Mesendoderm (in vitro differentiated cells): ENCODE data around the gene MGAM2.

Source experiments
- DNase-seq: peaks from one replicate; pipeline ENCODE4 v3.0.0; 2013
- H2AK5ac ChIP-seq: 2 replicates; pipeline ENCODE4 v1.6.1; 2013; ENCODE audit warnings: low read length, inconsistent platforms
- H2BK120ac ChIP-seq: 2 replicates; pipeline ENCODE4 v1.6.1; 2013; ENCODE audit warnings: low read depth, mild to moderate bottlenecking, low read length, moderate library complexity, mixed read lengths
- H2BK15ac ChIP-seq: replicated peaks from 2 replicates; pipeline ENCODE4 v1.6.1; 2013; ENCODE audit warnings: low read depth, mild to moderate bottlenecking, moderate library complexity
- H2BK5ac ChIP-seq: 2 replicates; pipeline ENCODE4 v1.6.1; 2013; ENCODE audit warnings: low read length, inconsistent platforms
- H3K18ac ChIP-seq: 2 replicates; pipeline ENCODE4 v1.6.1; 2013; ENCODE audit warnings: mild to moderate bottlenecking, low read length, mixed read lengths
- H3K23ac ChIP-seq: one replicate; pipeline ENCODE4 v1.6.1; 2013; ENCODE audit warnings: low read length
- H3K27ac ChIP-seq: 2 replicates; pipeline ENCODE4 v1.5.1; 2013; ENCODE audit warnings: low read depth, mild to moderate bottlenecking, inconsistent platforms, low read length, moderate library complexity
- H3K27me3 ChIP-seq: 2 replicates; pipeline ENCODE4 v1.6.1; 2013; ENCODE audit warnings: low read length, control low read depth, mild to moderate bottlenecking, inconsistent platforms; ENCODE audit not compliant: insufficient read depth, poor library complexity
- H3K36me3 ChIP-seq: 2 replicates; pipeline ENCODE4 v1.6.1; 2013; ENCODE audit warnings: low read length, inconsistent platforms; ENCODE audit not compliant: control insufficient read depth, insufficient read depth
- H3K4ac ChIP-seq: one replicate; pipeline ENCODE4 v1.6.1; 2013; ENCODE audit warnings: low read depth, mild to moderate bottlenecking, low read length, moderate library complexity
- H3K4me1 ChIP-seq: 2 replicates; pipeline ENCODE4 v1.6.1; 2013; ENCODE audit warnings: low read depth, low read length, inconsistent platforms; ENCODE audit not compliant: control insufficient read depth
- H3K4me2 ChIP-seq: 2 replicates; pipeline ENCODE4 v1.6.1; 2013; ENCODE audit warnings: low read length
- H3K4me3 ChIP-seq: 2 replicates; pipeline ENCODE4 v1.5.1; 2013; ENCODE audit warnings: mild to moderate bottlenecking, low read length
- H3K56ac ChIP-seq: one replicate; pipeline ENCODE4 v1.6.1; 2013; ENCODE audit warnings: low read length
- H3K79me1 ChIP-seq: 2 replicates; pipeline ENCODE4 v1.6.1; 2013; ENCODE audit warnings: low read length, inconsistent platforms
- H3K79me2 ChIP-seq: 2 replicates; pipeline ENCODE4 v1.6.1; 2013; ENCODE audit warnings: mild to moderate bottlenecking, low read length; ENCODE audit not compliant: control insufficient read depth, insufficient read depth
- H3K9ac ChIP-seq: 2 replicates; pipeline ENCODE4 v1.6.1; 2013; ENCODE audit warnings: low read length, inconsistent platforms
- H4K5ac ChIP-seq: one replicate; pipeline ENCODE4 v1.6.1; 2013; ENCODE audit warnings: low read length
- H4K8ac ChIP-seq: one replicate; pipeline ENCODE4 v1.6.1; 2013; ENCODE audit warnings: low read depth, mild to moderate bottlenecking, control low read depth, low read length, moderate library complexity
- WGBS: extraction: QIAGEN DNeasy Blood & Tissue Kit; methylation state at CpG from one replicate; pipeline ENCODE4 v1.1.7; 2013; ENCODE audit warnings: low lambda C conversion rate, missing lambda C conversion rate; ENCODE audit not compliant: insufficient coverage; ENCODE audit errors: extremely low coverage; 5-methylcytosine and 5-hydroxymethylcytosine counted together

Gene MGAM2

DNA sequence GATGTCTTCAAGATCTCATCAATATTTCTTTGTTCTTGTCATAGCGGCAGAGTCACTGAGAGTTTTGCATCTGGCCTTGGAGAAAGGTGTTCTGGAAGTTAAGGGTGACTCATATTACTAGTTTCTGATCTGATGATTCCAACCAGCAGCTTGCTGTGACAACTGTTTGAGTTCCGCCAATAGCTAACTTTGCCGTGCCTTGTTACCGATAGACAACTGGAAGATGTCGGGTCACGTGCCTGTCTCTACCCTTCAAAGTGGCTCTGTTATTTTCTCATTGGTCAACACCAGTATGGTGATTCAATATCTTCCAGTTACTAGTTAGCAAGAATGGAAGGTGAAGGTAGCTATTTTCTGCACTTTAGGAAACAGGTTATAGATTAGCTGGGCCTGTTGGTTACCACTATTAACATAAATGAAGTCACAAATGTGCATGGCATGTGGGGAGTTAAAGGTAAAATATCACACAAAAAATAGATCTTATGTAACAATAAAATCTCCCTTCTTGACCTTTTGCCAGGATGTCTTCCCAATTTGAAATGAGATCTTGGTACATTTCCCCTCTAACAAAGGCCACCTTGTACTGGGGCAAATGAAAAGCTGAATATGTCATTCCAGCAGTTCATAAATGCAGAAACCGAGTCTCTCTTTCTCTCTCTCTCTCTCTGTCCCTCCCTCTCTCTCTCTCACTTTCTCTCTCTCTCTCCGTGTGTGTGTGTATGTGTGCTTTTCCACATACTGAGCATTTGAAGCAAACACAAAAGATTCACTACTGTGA, 2.6 kb upstream of the MGAM2 start:
- Histone ChIP-seq H3K4me3 (no peak overlapping the region), H2BK15ac (no peak overlapping the region), H3K36me3 (no peaks in the 10 kb centered on the region), H3K27me3 (no peaks in the 10 kb centered on the region), H3K4me2 (no peak overlapping the region), H3K4me1 (no peaks in the 10 kb centered on the region), H3K27ac (no peak overlapping the region), H4K5ac (no peak overlapping the region), H4K8ac (no peak overlapping the region), H3K4ac (no peak overlapping the region), H3K56ac (no peak overlapping the region), H3K18ac (no peak overlapping the region), H2BK5ac (no peak overlapping the region), H2BK120ac (no peak overlapping the region), H2AK5ac (no peak overlapping the region), H3K79me2 (no peaks in the 10 kb centered on the region), H3K9ac (no peak overlapping the region), H3K23ac (no peak overlapping the region), H3K79me1 (no peaks in the 10 kb centered on the region)
- no peak for DNase-seq
- WGBS = no CpG with 5 or more reads among the region's 8 CpGs

DNA sequence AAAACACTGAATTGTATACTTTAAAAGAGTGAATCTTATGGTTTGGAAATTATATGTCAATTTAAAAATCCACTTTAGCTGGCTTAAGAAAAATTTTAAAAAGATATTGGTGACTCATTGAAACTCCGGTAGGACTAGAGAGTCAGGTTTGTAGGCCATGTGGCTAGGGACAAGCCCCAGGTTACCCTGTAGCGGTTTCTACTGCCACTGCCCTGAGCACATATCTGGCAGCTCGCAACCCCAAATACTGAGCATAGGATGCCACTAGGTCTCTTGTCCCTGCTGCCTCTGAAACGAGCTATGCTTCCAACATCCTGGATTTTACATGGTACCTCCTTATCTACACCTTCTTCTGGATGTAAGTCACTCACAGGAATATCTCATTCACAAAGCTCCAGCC, 1.4 kb upstream of the MGAM2 start:
- no peak overlapping the region for H3K23ac ChIP-seq
- no peak overlapping the region for H3K9ac ChIP-seq
- no peak overlapping the region for H3K4ac ChIP-seq
- H3K27ac ChIP-seq = no peak overlapping the region
- no peaks in the 10 kb centered on the region for H3K79me2 ChIP-seq
- no peak overlapping the region for H2BK5ac ChIP-seq
- no peak for DNase-seq
- H3K4me1 ChIP-seq = no peaks in the 10 kb centered on the region
- H3K18ac ChIP-seq = no peak overlapping the region
- no peak overlapping the region for H2AK5ac ChIP-seq
- no peak overlapping the region for H3K4me2 ChIP-seq
- no peaks in the 10 kb centered on the region for H3K79me1 ChIP-seq
- H3K27me3 ChIP-seq = no peaks in the 10 kb centered on the region
- no peak overlapping the region for H2BK120ac ChIP-seq
- H3K4me3 ChIP-seq = no peak overlapping the region
- H2BK15ac ChIP-seq = no peak overlapping the region
- H3K36me3 ChIP-seq = no peaks in the 10 kb centered on the region
- H4K8ac ChIP-seq = no peak overlapping the region
- no CpG with 5 or more reads among the region's 4 CpGs for WGBS
- H3K56ac ChIP-seq = no peak overlapping the region
- H4K5ac ChIP-seq = no peak overlapping the region

DNA sequence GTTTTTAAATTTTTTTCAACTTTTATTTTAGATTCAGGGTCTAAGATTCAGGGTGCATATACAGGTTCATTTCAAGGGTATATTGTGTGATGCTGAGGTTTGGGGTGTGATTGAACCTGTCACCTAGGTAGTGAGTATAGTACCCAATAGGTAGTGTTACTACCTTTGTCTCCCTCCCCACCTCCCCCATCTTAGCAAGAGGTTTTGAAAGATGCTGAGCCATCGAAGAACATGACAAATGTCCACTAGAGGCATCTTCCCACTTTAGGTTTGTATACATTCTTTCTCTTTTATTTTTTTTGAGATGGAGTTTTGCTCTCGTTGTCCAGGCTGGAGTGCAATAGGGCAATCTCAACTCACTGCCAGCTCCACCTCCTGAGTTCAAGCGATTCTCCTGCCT, 880 bp upstream of the MGAM2 start:
- no peaks in the 10 kb centered on the region for H3K27me3 ChIP-seq
- no peaks in the 10 kb centered on the region for H3K4me1 ChIP-seq
- no peak overlapping the region for H4K8ac ChIP-seq
- no peak overlapping the region for H2BK120ac ChIP-seq
- no peak for DNase-seq
- H3K4me2 ChIP-seq = no peak overlapping the region
- no peak overlapping the region for H3K18ac ChIP-seq
- no peaks in the 10 kb centered on the region for H3K79me1 ChIP-seq
- no peak overlapping the region for H4K5ac ChIP-seq
- H2BK5ac ChIP-seq = no peak overlapping the region
- no peak overlapping the region for H3K56ac ChIP-seq
- H3K9ac ChIP-seq = no peak overlapping the region
- no peak overlapping the region for H3K27ac ChIP-seq
- no peak overlapping the region for H2AK5ac ChIP-seq
- no CpG with 5 or more reads among the region's 3 CpGs for WGBS
- H3K36me3 ChIP-seq = no peaks in the 10 kb centered on the region
- H3K79me2 ChIP-seq = no peaks in the 10 kb centered on the region
- no peak overlapping the region for H3K4me3 ChIP-seq
- no peak overlapping the region for H2BK15ac ChIP-seq
- H3K23ac ChIP-seq = no peak overlapping the region
- no peak overlapping the region for H3K4ac ChIP-seq

DNA sequence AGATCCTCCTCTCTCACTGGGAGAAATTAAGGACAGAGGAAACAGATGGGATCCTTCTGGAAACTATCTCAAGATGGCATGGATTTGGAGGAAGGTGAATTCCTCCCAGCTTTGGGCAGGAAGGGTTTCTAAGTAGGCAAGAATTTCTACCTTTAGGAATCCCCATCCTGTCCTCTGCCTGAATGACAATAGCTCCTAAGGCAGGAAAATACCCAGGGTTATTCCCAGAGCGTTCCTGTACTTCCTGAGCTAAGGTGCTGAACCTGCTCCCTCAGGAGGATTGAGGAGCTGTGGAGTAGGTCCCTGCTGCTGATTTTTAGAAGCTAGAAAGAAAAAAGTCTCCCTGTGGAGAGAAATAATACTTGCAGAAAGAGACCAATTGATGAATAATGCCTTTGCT, 568 bp downstream of the MGAM2 start:
- H3K18ac ChIP-seq = no peak overlapping the region
- H3K27ac ChIP-seq = no peak overlapping the region
- H2BK120ac ChIP-seq = no peak overlapping the region
- no peak overlapping the region for H3K56ac ChIP-seq
- H2AK5ac ChIP-seq = no peak overlapping the region
- no peak overlapping the region for H3K4me3 ChIP-seq
- no peak overlapping the region for H4K5ac ChIP-seq
- H3K27me3 ChIP-seq = no peaks in the 10 kb centered on the region
- no peaks in the 10 kb centered on the region for H3K79me2 ChIP-seq
- no peak overlapping the region for H4K8ac ChIP-seq
- no peak overlapping the region for H2BK5ac ChIP-seq
- H3K4ac ChIP-seq = no peak overlapping the region
- H3K4me1 ChIP-seq = no peaks in the 10 kb centered on the region
- no peaks in the 10 kb centered on the region for H3K36me3 ChIP-seq
- no peak overlapping the region for H2BK15ac ChIP-seq
- WGBS = no CpG with 5 or more reads among the region's 1 CpG
- no peak overlapping the region for H3K9ac ChIP-seq
- peak; percentile 27 for DNase-seq
- no peak overlapping the region for H3K23ac ChIP-seq
- H3K79me1 ChIP-seq = no peaks in the 10 kb centered on the region
- no peak overlapping the region for H3K4me2 ChIP-seq

DNA sequence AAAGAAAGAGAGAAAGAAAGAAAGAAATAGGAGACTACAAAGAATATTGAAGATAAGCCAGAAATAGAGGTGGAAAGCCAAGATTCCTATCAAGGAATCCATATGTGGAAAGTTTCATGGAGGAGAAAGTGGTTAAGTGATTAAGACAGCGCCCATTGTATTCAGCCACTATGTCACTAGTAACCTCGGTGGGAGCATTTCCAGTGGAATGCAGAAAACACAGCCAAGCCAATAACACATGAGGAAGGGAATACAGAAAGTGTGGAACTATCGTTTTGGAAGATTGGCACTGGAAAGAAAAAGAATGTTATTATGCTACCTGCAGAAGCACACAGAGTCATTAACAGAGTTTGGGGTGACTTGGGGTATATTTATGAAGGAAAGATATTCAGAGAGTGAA, 2.7 kb downstream of the MGAM2 start:
- no peak overlapping the region for H3K23ac ChIP-seq
- no peaks in the 10 kb centered on the region for H3K79me2 ChIP-seq
- no peak overlapping the region for H2BK15ac ChIP-seq
- no peak overlapping the region for H2AK5ac ChIP-seq
- peak; percentile 47 for DNase-seq
- no peaks in the 10 kb centered on the region for H3K4me1 ChIP-seq
- H3K56ac ChIP-seq = no peak overlapping the region
- no peak overlapping the region for H3K27ac ChIP-seq
- no peaks in the 10 kb centered on the region for H3K27me3 ChIP-seq
- no peak overlapping the region for H4K8ac ChIP-seq
- no peak overlapping the region for H3K4me2 ChIP-seq
- H4K5ac ChIP-seq = no peak overlapping the region
- H2BK5ac ChIP-seq = no peak overlapping the region
- H3K18ac ChIP-seq = no peak overlapping the region
- no peak overlapping the region for H3K4me3 ChIP-seq
- H3K9ac ChIP-seq = no peak overlapping the region
- H3K79me1 ChIP-seq = no peaks in the 10 kb centered on the region
- no CpG with 5 or more reads among the region's 3 CpGs for WGBS
- no peaks in the 10 kb centered on the region for H3K36me3 ChIP-seq
- no peak overlapping the region for H3K4ac ChIP-seq
- H2BK120ac ChIP-seq = no peak overlapping the region

DNA sequence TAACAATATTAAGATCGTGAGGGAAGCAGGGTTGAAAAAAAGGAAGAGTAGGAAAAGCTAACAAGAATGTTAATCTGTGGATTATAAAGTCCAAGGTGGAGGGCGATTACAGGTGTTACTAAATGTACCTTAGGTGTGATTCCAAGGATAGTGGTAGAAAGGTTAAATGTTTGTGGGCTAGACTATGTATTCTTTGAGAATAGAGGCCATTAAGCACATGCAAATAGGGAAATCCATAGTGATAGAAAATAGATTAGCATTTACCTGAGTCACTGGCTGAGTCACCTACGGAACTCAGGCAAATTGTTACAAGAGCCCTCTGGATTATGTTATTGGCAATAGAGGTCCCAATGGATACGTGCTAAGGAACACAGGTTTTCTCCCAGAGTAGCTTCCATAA, 9.0 kb downstream of the MGAM2 start:
- Histone ChIP-seq H2AK5ac (no peak overlapping the region), H3K9ac (no peak overlapping the region), H4K8ac (no peak overlapping the region), H3K56ac (no peak overlapping the region), H3K27ac (no peak overlapping the region), H3K79me1 (no peaks in the 10 kb centered on the region), H3K18ac (no peak overlapping the region), H3K23ac (no peak overlapping the region), H3K4me1 (no peaks in the 10 kb centered on the region), H3K4me3 (no peak overlapping the region), H2BK15ac (no peak overlapping the region), H2BK120ac (no peak overlapping the region), H3K79me2 (no peaks in the 10 kb centered on the region), H3K4me2 (no peak overlapping the region), H3K27me3 (no peaks in the 10 kb centered on the region), H3K4ac (no peak overlapping the region), H2BK5ac (no peak overlapping the region), H3K36me3 (no peaks in the 10 kb centered on the region), H4K5ac (no peak overlapping the region)
- peak; percentile 44 for DNase-seq
- WGBS = no CpG with 5 or more reads among the region's 4 CpGs
